Measurements from ENCODE around the gene DENND4A. TPM values are rescaled to one million over a fixed set of nuclear protein-coding genes. Genes with fewer than 3 reads are reported as not detected.

Gene DENND4A
- total RNA-seq, 6 experiments from 2014 or later, result 15.8 to 19.4 (median 17.1) TPM

DNA sequence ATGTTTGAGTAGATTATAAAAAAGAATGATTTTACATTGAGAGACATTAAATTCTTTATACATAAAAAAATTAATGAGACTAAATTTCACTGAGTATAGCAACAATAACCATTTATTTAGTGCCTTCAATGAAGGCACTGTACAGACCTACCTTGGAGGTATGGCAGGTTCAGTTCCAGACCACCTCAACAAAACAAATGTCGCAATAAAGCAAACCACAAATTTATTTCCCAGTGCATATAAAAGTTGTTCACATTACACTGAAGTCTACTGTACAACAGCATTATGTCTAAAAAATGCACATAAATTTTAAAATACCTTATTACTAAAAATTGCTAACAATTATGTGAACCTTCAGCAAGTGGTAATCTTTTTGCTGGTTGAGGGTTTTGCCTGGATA is 111.5 kb downstream of the DENND4A start:
- Mint-ChIP-seq H3K4me3 (no peak overlapping the region), H3K36me3 (ENCODE audit: low read depth) (no peaks in the 10 kb centered on the region; the same call in 1 of the 2 replicates), H3K9me3 (no peaks in the 10 kb centered on the region), H3K4me1 (ENCODE audit: low read depth) (no peaks in the 10 kb centered on the region), H3K27me3 (ENCODE audit: insufficient read depth) (no peaks in the 10 kb centered on the region; the same call in 1 of the 2 replicates), H3K27ac (no peak overlapping the region)
- no peak for DNase-seq
- no peak for TF ChIP-seq CTCF (IDR thresholded peaks at IDR 0.05)

GRCh38 chr15:65676123-65676522 is 116.0 kb downstream of the DENND4A start:
- Mint-ChIP-seq H3K27me3 (ENCODE audit: insufficient read depth) (no peaks in the 10 kb centered on the region), H3K27ac (no peak overlapping the region), H3K4me3 (no peak overlapping the region), H3K9me3 (no peaks in the 10 kb centered on the region), H3K36me3 (ENCODE audit: low read depth) (peaks cover 5% of the 10 kb centered on the region; the same call in 1 of the 2 replicates), H3K4me1 (ENCODE audit: low read depth) (no peaks in the 10 kb centered on the region)
- TF ChIP-seq CTCF (IDR thresholded peaks at IDR 0.05), result no peak
- no peak for DNase-seq

- Mint-ChIP-seq H3K4me1 (ENCODE audit: low read depth) (no peaks in the 10 kb centered on the region), H3K27ac (no peak overlapping the region), H3K27me3 (ENCODE audit: insufficient read depth) (no peaks in the 10 kb centered on the region), H3K4me3 (no peak overlapping the region), H3K36me3 (ENCODE audit: low read depth) (peaks cover 9% of the 10 kb centered on the region), H3K9me3 (no peaks in the 10 kb centered on the region)
- no peak for DNase-seq
- no peak for TF ChIP-seq CTCF (IDR thresholded peaks at IDR 0.05)
Measured at GRCh38 chr15:65675551-65675950, 116.5 kb downstream of the DENND4A start.

DNA sequence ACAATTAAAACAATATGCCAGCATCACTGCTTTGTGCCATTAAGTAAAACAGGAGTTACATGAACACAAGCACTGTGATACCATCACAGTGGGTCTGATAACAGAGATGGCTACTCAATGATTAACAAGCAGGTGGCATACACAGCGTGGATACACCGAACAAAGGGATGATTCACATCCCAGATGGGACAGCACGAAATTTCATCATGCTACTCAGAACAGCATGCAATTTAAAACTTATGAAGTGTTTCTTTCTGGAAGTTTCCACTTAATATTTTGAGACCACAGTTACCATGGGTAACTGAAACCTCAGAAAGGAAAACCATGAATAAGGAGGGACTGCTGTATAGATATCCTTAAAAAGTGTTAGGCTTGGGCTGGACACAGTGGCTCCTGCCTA is 125.8 kb downstream of the DENND4A start:
- Mint-ChIP-seq H3K27ac (peak overlapping the region; percentile 80), H3K9me3 (no peaks in the 10 kb centered on the region), H3K27me3 (ENCODE audit: insufficient read depth) (no peaks in the 10 kb centered on the region; the same call in 1 of the 2 replicates), H3K4me1 (ENCODE audit: low read depth) (no peaks in the 10 kb centered on the region; the same call in 1 of the 2 replicates), H3K4me3 (no peak overlapping the region), H3K36me3 (ENCODE audit: low read depth) (peaks cover 8% of the 10 kb centered on the region; the same call in 1 of the 2 replicates)
- no peak for TF ChIP-seq CTCF (IDR thresholded peaks at IDR 0.05)
- DNase-seq, result peak; percentile 69

DNA sequence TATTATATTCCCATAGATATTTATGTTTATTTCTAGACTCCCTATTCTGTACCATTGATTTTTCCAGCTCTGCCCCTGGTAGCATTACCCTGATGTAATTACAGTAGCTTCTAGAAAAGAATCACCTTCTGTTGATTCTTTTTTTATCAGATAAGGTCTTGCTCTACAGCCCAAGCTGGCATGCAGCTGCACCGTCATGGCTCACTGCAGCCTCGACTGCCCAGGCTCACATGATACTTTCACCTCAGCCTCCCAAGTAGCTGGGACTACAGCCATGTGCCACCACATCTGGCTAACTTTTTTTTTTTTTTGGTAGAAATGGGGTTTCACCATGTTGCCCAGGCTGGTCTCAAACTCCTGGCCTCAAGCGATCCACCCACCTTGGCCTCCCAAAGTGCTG is 128.6 kb downstream of the DENND4A start:
- H3K36me3 Mint-ChIP-seq (ENCODE audit: low read depth), result peaks cover 4% of the 10 kb centered on the region; the same call in 1 of the 2 replicates
- no peak overlapping the region for H3K4me3 Mint-ChIP-seq
- DNase-seq, result no peak
- no peaks in the 10 kb centered on the region for H3K9me3 Mint-ChIP-seq
- no peaks in the 10 kb centered on the region; the same call in 1 of the 2 replicates for H3K27me3 Mint-ChIP-seq (ENCODE audit: insufficient read depth)
- no peaks in the 10 kb centered on the region; the same call in 1 of the 2 replicates for H3K4me1 Mint-ChIP-seq (ENCODE audit: low read depth)
- TF ChIP-seq CTCF (IDR thresholded peaks at IDR 0.05), result no peak
- H3K27ac Mint-ChIP-seq, result no peak overlapping the region

DNA sequence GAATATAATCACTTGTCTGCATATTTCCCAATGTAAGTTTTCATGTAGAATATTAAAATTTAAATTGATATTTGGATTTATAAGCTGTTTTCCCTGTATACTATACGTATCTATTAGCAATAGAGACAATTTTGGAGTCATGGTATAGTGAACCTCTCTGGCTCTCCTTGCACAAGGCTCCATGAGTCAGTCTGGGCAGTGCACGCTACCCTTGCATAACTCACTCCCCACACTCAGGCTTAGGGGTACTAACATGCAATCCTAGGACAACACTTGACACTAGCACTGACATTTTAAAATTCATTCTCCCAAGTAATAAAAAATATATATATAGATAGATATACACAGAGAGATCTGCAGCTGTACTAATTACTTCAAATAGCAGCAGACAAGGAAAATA is 131.2 kb downstream of the DENND4A start:
- H3K4me3 Mint-ChIP-seq, result no peak overlapping the region
- no peak for DNase-seq

More for the DNA sequence above, 131.2 kb downstream of the DENND4A start:
- Mint-ChIP-seq H3K4me1 (ENCODE audit: low read depth) (peaks cover 5% of the 10 kb centered on the region), H3K27ac (no peak overlapping the region), H3K36me3 (ENCODE audit: low read depth) (peaks cover 5% of the 10 kb centered on the region), H3K9me3 (no peaks in the 10 kb centered on the region), H3K27me3 (ENCODE audit: insufficient read depth) (no peaks in the 10 kb centered on the region; the same call in 1 of the 2 replicates)
- TF ChIP-seq CTCF (IDR thresholded peaks at IDR 0.05), result no peak

All from HFFc6 (cell line).